Measurements from ENCODE around the gene NAALADL2.

Gene NAALADL2

GRCh38 chr3:175749981-175750380 is 890.8 kb downstream of the NAALADL2 start:
- Histone ChIP-seq H3K36me3 (replicated peaks; ENCODE audit: low read depth, low read length) (no peaks in the 10 kb centered on the region), H3K4me3 (ENCODE audit: low read length) (no peak overlapping the region), H2AFZ (ENCODE audit: low read depth, low read length) (no peak overlapping the region), H3K4me2 (ENCODE audit: low read length) (no peak overlapping the region), H3K9me3 (ENCODE audit: insufficient read depth, low read length) (no peaks in the 10 kb centered on the region), H3K27me3 (ENCODE audit: low read depth, low read length) (no peaks in the 10 kb centered on the region), H3K4me1 (ENCODE audit: low read length) (peaks cover 1% of the 10 kb centered on the region), H3K27ac (ENCODE audit: low read length) (no peak overlapping the region), H3K9ac (ENCODE audit: low read length) (no peak overlapping the region), H4K20me1 (ENCODE audit: insufficient read depth, low read length) (no peaks in the 10 kb centered on the region), H3K79me2 (ENCODE audit: low read length) (no peaks in the 10 kb centered on the region)
- TF ChIP-seq EZH2phosphoT487 (IDR thresholded peaks at IDR 0.05; ENCODE audit: low read depth) (no peak), CTCF (IDR thresholded peaks at IDR 0.05; ENCODE audit: low read depth, low read length) (no peak)

DNA sequence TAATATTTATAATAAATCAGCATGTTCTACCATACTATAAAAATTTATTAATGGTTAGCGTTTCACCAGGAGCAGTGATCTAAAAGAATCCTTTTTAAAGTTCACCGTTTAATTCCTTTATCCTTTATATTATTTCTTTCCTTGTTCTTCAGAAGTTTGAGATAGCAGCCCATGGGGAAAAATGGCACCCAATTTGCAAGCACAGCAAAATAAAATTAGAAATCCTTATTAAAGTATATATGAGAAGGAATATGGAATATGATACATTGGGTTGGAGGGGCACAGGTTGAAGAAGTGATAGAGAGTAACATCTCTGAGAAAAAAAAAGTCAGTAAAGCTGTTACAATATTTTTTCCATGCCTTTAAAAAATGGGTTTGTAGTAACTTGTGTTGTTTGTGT is 892.0 kb downstream of the NAALADL2 start:
- Histone ChIP-seq H3K9me3 (ENCODE audit: insufficient read depth, low read length) (no peaks in the 10 kb centered on the region), H3K27me3 (ENCODE audit: low read depth, low read length) (no peaks in the 10 kb centered on the region), H3K9ac (ENCODE audit: low read length) (no peak overlapping the region), H4K20me1 (ENCODE audit: insufficient read depth, low read length) (no peaks in the 10 kb centered on the region), H3K79me2 (ENCODE audit: low read length) (no peaks in the 10 kb centered on the region), H3K4me1 (ENCODE audit: low read length) (peaks cover 10% of the 10 kb centered on the region), H2AFZ (ENCODE audit: low read depth, low read length) (no peak overlapping the region), H3K4me2 (ENCODE audit: low read length) (no peak overlapping the region), H3K27ac (ENCODE audit: low read length) (no peak overlapping the region), H3K36me3 (replicated peaks; ENCODE audit: low read depth, low read length) (no peaks in the 10 kb centered on the region), H3K4me3 (ENCODE audit: low read length) (no peak overlapping the region)
- TF ChIP-seq CTCF (IDR thresholded peaks at IDR 0.05; ENCODE audit: low read depth, low read length) (no peak), EZH2phosphoT487 (IDR thresholded peaks at IDR 0.05; ENCODE audit: low read depth) (no peak)

DNA sequence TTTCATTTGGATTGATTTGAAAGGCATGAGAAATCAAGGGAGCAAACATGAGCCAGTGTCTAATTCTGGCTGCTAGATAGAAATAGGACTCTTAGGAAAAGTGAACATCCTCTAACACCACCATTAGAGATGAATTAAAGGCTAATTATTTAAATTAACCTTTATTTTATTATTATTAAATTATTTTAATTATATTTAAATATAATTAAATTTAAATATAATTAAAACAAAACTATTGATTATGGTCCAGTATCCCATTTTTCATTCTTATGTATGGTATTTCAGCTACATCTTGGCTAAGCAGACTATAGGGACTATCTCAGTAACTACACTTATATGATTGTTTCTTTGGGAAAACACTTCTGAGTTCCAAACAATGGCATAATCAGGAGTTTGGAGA is 904.8 kb downstream of the NAALADL2 start:
- no peaks in the 10 kb centered on the region for H3K36me3 ChIP-seq (replicated peaks; ENCODE audit: low read depth, low read length)
- TF ChIP-seq CTCF (IDR thresholded peaks at IDR 0.05; ENCODE audit: low read depth, low read length) (no peak), EZH2phosphoT487 (IDR thresholded peaks at IDR 0.05; ENCODE audit: low read depth) (no peak)

DNA sequence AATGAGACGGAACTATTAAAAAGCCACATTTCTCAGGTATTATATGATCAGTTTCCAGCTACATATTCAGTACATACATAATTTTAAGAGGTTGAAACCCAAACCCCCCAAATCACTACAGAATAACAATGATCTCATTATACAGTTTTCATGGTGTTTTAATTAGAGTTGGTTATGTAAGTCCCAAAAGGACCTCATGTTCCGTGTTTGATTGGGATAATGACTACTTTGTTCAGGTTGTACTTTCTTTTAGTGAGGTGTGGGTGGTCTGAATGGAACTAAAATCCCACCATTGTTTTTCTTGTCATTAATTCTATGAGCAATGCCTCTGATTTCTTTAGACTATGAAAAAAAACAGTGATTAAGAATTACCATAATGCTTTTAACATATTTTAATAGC is 905.6 kb downstream of the NAALADL2 start:
- H3K4me1 ChIP-seq (ENCODE audit: low read length) = no peaks in the 10 kb centered on the region

More for the DNA sequence above, 904.8 kb downstream of the NAALADL2 start:
- Histone ChIP-seq H3K4me1 (ENCODE audit: low read length) (no peaks in the 10 kb centered on the region), H3K4me3 (ENCODE audit: low read length) (no peak overlapping the region), H2AFZ (ENCODE audit: low read depth, low read length) (no peak overlapping the region), H3K9me3 (ENCODE audit: insufficient read depth, low read length) (no peaks in the 10 kb centered on the region), H3K27me3 (ENCODE audit: low read depth, low read length) (no peaks in the 10 kb centered on the region), H3K27ac (ENCODE audit: low read length) (no peak overlapping the region), H3K79me2 (ENCODE audit: low read length) (no peaks in the 10 kb centered on the region), H3K4me2 (ENCODE audit: low read length) (no peak overlapping the region), H3K9ac (ENCODE audit: low read length) (no peak overlapping the region), H4K20me1 (ENCODE audit: insufficient read depth, low read length) (no peaks in the 10 kb centered on the region)

More for the DNA sequence above, 905.6 kb downstream of the NAALADL2 start:
- Histone ChIP-seq H3K4me2 (ENCODE audit: low read length) (no peak overlapping the region), H4K20me1 (ENCODE audit: insufficient read depth, low read length) (no peaks in the 10 kb centered on the region), H2AFZ (ENCODE audit: low read depth, low read length) (no peak overlapping the region), H3K9me3 (ENCODE audit: insufficient read depth, low read length) (no peaks in the 10 kb centered on the region), H3K9ac (ENCODE audit: low read length) (no peak overlapping the region), H3K4me3 (ENCODE audit: low read length) (no peak overlapping the region), H3K79me2 (ENCODE audit: low read length) (no peaks in the 10 kb centered on the region), H3K36me3 (replicated peaks; ENCODE audit: low read depth, low read length) (no peaks in the 10 kb centered on the region), H3K27ac (ENCODE audit: low read length) (no peak overlapping the region), H3K27me3 (ENCODE audit: low read depth, low read length) (no peaks in the 10 kb centered on the region)
- TF ChIP-seq CTCF (IDR thresholded peaks at IDR 0.05; ENCODE audit: low read depth, low read length) = no peak
- TF ChIP-seq EZH2phosphoT487 (IDR thresholded peaks at IDR 0.05; ENCODE audit: low read depth) = no peak

All from OCI-LY3 (cell line).